Activated effector memory CD4-positive, alpha-beta T cell treated with Interleukin-2 at 50 U/mL for 16 hours (primary cell): ENCODE results near the gene FLOT2.
"Not testable (repeated sequence)": the region's sequence is repeated elsewhere in the genome, so short reads cannot be mapped to it uniquely, and the experiment has no call there.

Source experiments
- DNase-seq: peaks from one replicate; pipeline ENCODE4 v3.0.0-alpha.2; 2020

The FLOT2 gene

GRCh38 chr17:28871056-28871579, 26.4 kb downstream of the FLOT2 start:
- peak; percentile 18 for DNase-seq

GRCh38 chr17:28867276-28867675, 30.3 kb downstream of the FLOT2 start:
- DNase-seq: no peak

GRCh38 chr17:28865946-28866752, 31.4 kb downstream of the FLOT2 start:
- no peak for DNase-seq

GRCh38 chr17:28864991-28865849, 32.3 kb downstream of the FLOT2 start:
- no peak for DNase-seq

GRCh38 chr17:28863953-28864352, 33.6 kb downstream of the FLOT2 start:
- no peak for DNase-seq

GRCh38 chr17:28862561-28862960, 35.0 kb downstream of the FLOT2 start:
- DNase-seq: no peak

GRCh38 chr17:28861393-28862203, 35.9 kb downstream of the FLOT2 start:
- DNase-seq: no peak

GRCh38 chr17:28860363-28860808, 37.1 kb downstream of the FLOT2 start:
- no peak for DNase-seq

GRCh38 chr17:28858801-28859355, 38.7 kb downstream of the FLOT2 start:
- no peak for DNase-seq

GRCh38 chr17:28857905-28858800, 39.4 kb downstream of the FLOT2 start:
- DNase-seq: no peak

- DNase-seq: no peak
Observed at GRCh38 chr17:28856028-28856574, 41.4 kb downstream of the FLOT2 start.

- DNase-seq: no peak
Observed at GRCh38 chr17:28855336-28855679, 42.2 kb downstream of the FLOT2 start.

GRCh38 chr17:28854457-28855335, 42.8 kb downstream of the FLOT2 start, which contains the start of gene ERAL1:
Gene ERAL1, plus strand, starts transcription at chr17:28855016. Its CDS starts 19 bp downstream, at chr17:28855035.
- DNase-seq: peak; percentile 73

GRCh38 chr17:28853295-28853694, 44.2 kb downstream of the FLOT2 start:
- DNase-seq: no peak

- DNase-seq: no peak
Observed at GRCh38 chr17:28849281-28849680, 48.3 kb downstream of the FLOT2 start.

GRCh38 chr17:28848667-28849066, 48.9 kb downstream of the FLOT2 start:
- peak; percentile 18 for DNase-seq

GRCh38 chr17:28846699-28847098, 50.8 kb downstream of the FLOT2 start:
- DNase-seq: not testable (repeated sequence)

- no peak for DNase-seq
Observed at GRCh38 chr17:28846231-28846630, 51.3 kb downstream of the FLOT2 start.

GRCh38 chr17:28843816-28844148, 53.8 kb downstream of the FLOT2 start:
- no peak for DNase-seq
